Memory B cell (primary cell): ENCODE results near the gene MGAT3.
A peak's percentile ranks its signal among the peaks of the same experiment; 100 is the strongest.

Experiments
- ATAC-seq: fragments of 150-1000 bp; cut with Tn5 transposase; 2 replicates; pipeline ENCODE4 v1.10.0; 2021; ENCODE audit warnings: low read depth, mild to moderate bottlenecking, moderate library complexity
- DNase-seq, 2 donors: peaks; one replicate each; pipeline ENCODE4 v3.0.0; 2022; ENCODE audit warnings: low spot score in 2 of 2
- H3K27ac Mint-ChIP-seq: one replicate; pipeline ENCODE4 v1.8.0; 2022; ENCODE audit warnings: mild to moderate bottlenecking, moderate library complexity, mixed read lengths
- H3K27me3 Mint-ChIP-seq: one replicate; pipeline ENCODE4 v1.8.0; 2022; ENCODE audit warnings: mixed read lengths
- H3K36me3 Mint-ChIP-seq: one replicate; pipeline ENCODE4 v1.8.0; 2022; ENCODE audit warnings: mild to moderate bottlenecking, mixed read lengths
- H3K4me1 Mint-ChIP-seq: one replicate; pipeline ENCODE4 v1.8.0; 2022; ENCODE audit warnings: mixed read lengths
- H3K4me3 Mint-ChIP-seq: one replicate; pipeline ENCODE4 v1.8.0; 2022; ENCODE audit warnings: mild to moderate bottlenecking, moderate library complexity, mixed read lengths
- H3K9me3 Mint-ChIP-seq: one replicate; pipeline ENCODE4 v1.8.0; 2022; ENCODE audit warnings: mixed read lengths

The MGAT3 gene

GRCh38 chr22:39467390-39467895 lies 10.6 kb downstream of the MGAT3 start:
- Mint-ChIP-seq H3K27ac (peak overlapping the region; percentile 72), H3K27me3 (no peaks in the 10 kb centered on the region), H3K9me3 (no peaks in the 10 kb centered on the region), H3K36me3 (no peaks in the 10 kb centered on the region), H3K4me3 (peak overlapping the region; percentile 72), H3K4me1 (peaks cover 71% of the 10 kb centered on the region)
- peak; percentile 4 for ATAC-seq
- DNase-seq, result no peak

GRCh38 chr22:39468487-39469325 lies 11.9 kb downstream of the MGAT3 start:
- Mint-ChIP-seq H3K9me3 (no peaks in the 10 kb centered on the region), H3K27ac (peak overlapping the region; percentile 69), H3K27me3 (no peaks in the 10 kb centered on the region), H3K36me3 (no peaks in the 10 kb centered on the region), H3K4me3 (peak overlapping the region; percentile 63), H3K4me1 (peaks cover 72% of the 10 kb centered on the region)
- ATAC-seq (no peak), DNase-seq (no peak)

DNA sequence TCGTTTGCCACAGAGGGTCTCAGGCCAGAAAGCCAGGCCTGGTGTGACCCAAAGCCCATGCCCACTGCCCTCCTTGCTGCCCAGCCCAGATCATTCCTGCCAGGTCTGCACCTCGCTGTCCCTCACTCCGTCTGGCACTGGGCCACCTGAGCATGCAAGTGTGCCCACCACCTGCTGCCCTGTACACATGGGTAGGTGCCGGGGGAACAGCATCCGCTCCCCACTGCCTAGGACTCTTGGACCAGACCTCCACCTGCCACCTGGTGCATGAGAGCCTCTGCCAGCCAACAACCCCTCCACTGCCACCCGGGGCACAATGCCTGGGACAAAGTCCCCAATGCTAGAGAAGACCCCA lies 12.5 kb downstream of the MGAT3 start:
- Mint-ChIP-seq H3K9me3 (no peaks in the 10 kb centered on the region), H3K4me1 (peaks cover 67% of the 10 kb centered on the region), H3K27me3 (no peaks in the 10 kb centered on the region), H3K4me3 (no peak overlapping the region), H3K27ac (no peak overlapping the region), H3K36me3 (no peaks in the 10 kb centered on the region)
- ATAC-seq (no peak), DNase-seq (no peak)

DNA sequence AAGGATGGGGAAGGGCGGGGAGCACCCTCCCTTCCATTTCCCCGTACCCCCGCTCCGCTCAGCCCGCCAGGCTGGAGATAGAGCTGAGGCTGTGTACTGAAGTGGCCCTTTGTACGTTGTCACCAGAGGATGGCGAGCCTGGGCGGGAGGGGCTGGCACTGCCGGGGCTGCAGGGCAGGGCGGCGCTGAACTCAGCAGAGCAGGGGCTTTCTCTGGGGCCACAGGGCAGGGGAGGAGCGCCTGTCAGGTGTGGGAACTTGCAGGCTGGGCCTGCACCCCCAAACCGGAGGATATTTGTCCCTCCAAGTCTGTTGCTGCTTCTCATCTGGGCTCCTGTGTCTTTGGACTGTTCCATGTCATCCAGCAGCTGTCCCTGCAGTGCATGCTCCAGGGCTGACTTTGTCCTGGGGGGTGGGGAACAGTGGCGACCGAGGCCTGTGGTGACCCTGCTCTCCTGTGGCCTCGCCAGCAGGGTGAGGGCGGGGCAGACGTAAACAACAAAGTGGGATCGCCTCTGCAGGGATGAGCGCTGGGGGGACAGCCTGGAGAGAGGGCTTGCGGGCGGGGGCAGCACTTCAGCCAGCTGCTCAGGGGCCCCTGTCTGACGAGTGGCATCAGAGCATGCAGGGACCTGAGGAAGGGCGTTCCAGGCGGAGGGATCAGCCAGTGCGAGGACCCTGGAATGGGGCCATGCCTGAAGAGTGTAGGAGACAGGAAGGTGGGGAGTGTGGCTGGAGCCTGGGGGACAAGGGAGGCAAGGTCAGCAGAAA lies 13.1 kb downstream of the MGAT3 start:
- Mint-ChIP-seq H3K4me1 (peaks cover 64% of the 10 kb centered on the region), H3K27ac (peak overlapping the region; percentile 69), H3K36me3 (no peaks in the 10 kb centered on the region), H3K9me3 (no peaks in the 10 kb centered on the region), H3K27me3 (no peaks in the 10 kb centered on the region), H3K4me3 (peak overlapping the region; percentile 5)
- no peak for DNase-seq
- ATAC-seq, result no peak

DNA sequence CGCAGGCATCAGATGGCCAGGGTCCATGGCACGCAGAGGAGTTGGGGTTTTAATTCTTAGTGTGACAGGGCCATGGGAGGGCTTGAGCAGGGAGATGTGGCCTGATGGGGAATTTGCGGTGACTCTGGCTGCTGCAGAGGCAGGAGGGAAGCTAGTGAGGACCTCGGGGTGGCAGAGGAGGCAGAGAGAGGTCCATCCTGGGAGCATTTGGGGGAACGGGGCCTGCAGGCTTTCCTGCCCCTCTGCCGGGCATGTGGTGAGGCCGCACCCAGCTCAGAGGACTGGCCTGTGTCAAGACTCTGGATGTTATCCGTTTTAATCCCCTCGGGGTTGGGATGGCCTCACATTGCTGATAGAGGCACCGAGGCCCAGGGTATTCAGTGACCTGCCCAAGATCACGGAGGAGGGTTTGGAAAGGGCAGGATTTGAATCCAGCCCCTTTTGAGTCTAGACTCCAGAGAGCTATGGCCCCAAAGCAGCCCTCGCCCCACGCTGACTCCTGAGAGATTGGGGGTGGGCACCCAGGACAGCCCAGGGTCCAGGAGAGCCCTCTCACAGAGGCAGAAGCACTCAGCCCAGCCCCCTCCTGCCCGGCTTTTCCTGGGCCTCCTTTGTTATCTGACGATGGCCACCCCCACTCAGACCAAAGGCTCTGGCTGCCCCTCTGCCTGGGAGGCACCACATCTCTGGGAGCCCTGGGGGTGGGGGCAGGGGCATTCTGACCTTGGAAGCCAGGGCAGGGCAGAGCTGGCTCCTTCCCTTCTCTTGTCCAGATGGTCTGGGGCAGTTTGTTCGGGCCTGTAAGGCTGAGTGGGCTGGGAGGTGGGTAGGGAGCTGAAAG lies 13.9 kb downstream of the MGAT3 start:
- no peaks in the 10 kb centered on the region for H3K9me3 Mint-ChIP-seq
- peak overlapping the region; percentile 88 for H3K27ac Mint-ChIP-seq
- H3K36me3 Mint-ChIP-seq, result no peaks in the 10 kb centered on the region
- ATAC-seq (no peak), DNase-seq (no peak)
- no peaks in the 10 kb centered on the region for H3K27me3 Mint-ChIP-seq
- peaks cover 57% of the 10 kb centered on the region for H3K4me1 Mint-ChIP-seq
- H3K4me3 Mint-ChIP-seq, result peak overlapping the region; percentile 5

DNA sequence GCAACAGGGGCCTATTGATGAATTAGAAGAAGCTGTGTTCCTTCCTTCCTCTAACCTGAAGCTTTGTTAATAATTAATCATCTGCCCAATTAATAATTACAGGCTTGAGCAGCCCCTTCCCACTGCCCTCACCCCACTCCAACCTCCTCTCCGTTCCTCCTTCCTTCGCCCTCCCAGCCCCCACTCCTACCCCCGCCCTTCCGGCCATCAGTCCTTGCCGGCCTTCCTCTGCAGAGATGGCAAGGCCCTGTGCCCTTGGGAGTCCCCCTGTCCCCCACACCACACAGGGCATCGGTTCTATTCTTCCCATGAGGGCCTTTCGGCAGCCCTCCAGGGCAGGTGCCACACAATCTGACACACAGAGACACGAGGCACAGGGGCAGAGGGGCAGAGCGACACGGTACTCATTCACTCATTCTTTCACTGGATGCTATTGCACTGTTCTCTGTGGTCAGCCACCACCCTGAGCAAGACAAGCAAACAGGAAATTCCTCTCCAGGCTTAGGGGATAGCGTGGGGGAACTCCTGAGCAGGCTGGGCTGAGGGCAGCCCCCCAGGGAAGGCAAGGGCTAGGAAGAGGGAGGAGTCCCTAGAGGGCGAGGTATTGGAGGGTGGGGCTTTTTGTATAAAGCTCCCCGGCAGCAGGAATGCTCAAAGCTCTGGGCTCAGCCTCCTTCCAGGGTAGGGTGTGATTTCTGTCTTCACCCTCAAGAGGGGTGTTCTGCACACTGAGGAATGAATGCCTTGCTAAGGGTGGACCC lies 14.7 kb downstream of the MGAT3 start:
- Mint-ChIP-seq H3K27me3 (no peaks in the 10 kb centered on the region), H3K9me3 (no peaks in the 10 kb centered on the region), H3K36me3 (no peaks in the 10 kb centered on the region), H3K4me3 (peak overlapping the region; percentile 83), H3K4me1 (peaks cover 52% of the 10 kb centered on the region), H3K27ac (peak overlapping the region; percentile 88)
- DNase-seq (no peak), ATAC-seq (peak; percentile 50)

GRCh38 chr22:39472570-39473556 lies 16.1 kb downstream of the MGAT3 start:
- H3K4me3 Mint-ChIP-seq, result peak overlapping the region; percentile 63

GRCh38 chr22:39473851-39474250 lies 17.0 kb downstream of the MGAT3 start:
- H3K27me3 Mint-ChIP-seq, result no peaks in the 10 kb centered on the region
- no peak for ATAC-seq
- no peak overlapping the region for H3K27ac Mint-ChIP-seq

More at GRCh38 chr22:39472570-39473556, 16.1 kb downstream of the MGAT3 start:
- peaks cover 39% of the 10 kb centered on the region for H3K4me1 Mint-ChIP-seq
- H3K27ac Mint-ChIP-seq, result peak overlapping the region; percentile 83
- H3K27me3 Mint-ChIP-seq, result no peaks in the 10 kb centered on the region
- H3K36me3 Mint-ChIP-seq, result peaks cover 2% of the 10 kb centered on the region
- DNase-seq, result peak in 1 of 2 donors; percentile 35
- ATAC-seq, result peak; percentile 87
- H3K9me3 Mint-ChIP-seq, result no peaks in the 10 kb centered on the region

GRCh38 chr22:39474351-39475111 lies 17.7 kb downstream of the MGAT3 start:
- peaks cover 29% of the 10 kb centered on the region for H3K4me1 Mint-ChIP-seq
- peaks cover 5% of the 10 kb centered on the region for H3K36me3 Mint-ChIP-seq
- ATAC-seq (no peak), DNase-seq (no peak)
- no peaks in the 10 kb centered on the region for H3K9me3 Mint-ChIP-seq
- no peaks in the 10 kb centered on the region for H3K27me3 Mint-ChIP-seq
- no peak overlapping the region for H3K4me3 Mint-ChIP-seq
- no peak overlapping the region for H3K27ac Mint-ChIP-seq

More at GRCh38 chr22:39473851-39474250, 17.0 kb downstream of the MGAT3 start:
- H3K36me3 Mint-ChIP-seq, result peaks cover 4% of the 10 kb centered on the region
- H3K9me3 Mint-ChIP-seq, result no peaks in the 10 kb centered on the region
- H3K4me3 Mint-ChIP-seq, result no peak overlapping the region
- DNase-seq, result no peak
- H3K4me1 Mint-ChIP-seq, result peaks cover 31% of the 10 kb centered on the region

- peaks cover 28% of the 10 kb centered on the region for H3K4me1 Mint-ChIP-seq
- H3K27ac Mint-ChIP-seq, result no peak overlapping the region
Measured at GRCh38 chr22:39475337-39475736, 18.5 kb downstream of the MGAT3 start.

GRCh38 chr22:39475902-39476301 lies 19.1 kb downstream of the MGAT3 start:
- peaks cover 24% of the 10 kb centered on the region for H3K4me1 Mint-ChIP-seq
- no peak overlapping the region for H3K27ac Mint-ChIP-seq
- DNase-seq (no peak), ATAC-seq (no peak)
- H3K9me3 Mint-ChIP-seq, result no peaks in the 10 kb centered on the region
- no peak overlapping the region for H3K4me3 Mint-ChIP-seq
- H3K27me3 Mint-ChIP-seq, result no peaks in the 10 kb centered on the region
- H3K36me3 Mint-ChIP-seq, result peaks cover 6% of the 10 kb centered on the region

More at GRCh38 chr22:39475337-39475736, 18.5 kb downstream of the MGAT3 start:
- ATAC-seq (no peak), DNase-seq (no peak)
- H3K27me3 Mint-ChIP-seq, result no peaks in the 10 kb centered on the region
- peaks cover 6% of the 10 kb centered on the region for H3K36me3 Mint-ChIP-seq
- no peak overlapping the region for H3K4me3 Mint-ChIP-seq
- H3K9me3 Mint-ChIP-seq, result no peaks in the 10 kb centered on the region

DNA sequence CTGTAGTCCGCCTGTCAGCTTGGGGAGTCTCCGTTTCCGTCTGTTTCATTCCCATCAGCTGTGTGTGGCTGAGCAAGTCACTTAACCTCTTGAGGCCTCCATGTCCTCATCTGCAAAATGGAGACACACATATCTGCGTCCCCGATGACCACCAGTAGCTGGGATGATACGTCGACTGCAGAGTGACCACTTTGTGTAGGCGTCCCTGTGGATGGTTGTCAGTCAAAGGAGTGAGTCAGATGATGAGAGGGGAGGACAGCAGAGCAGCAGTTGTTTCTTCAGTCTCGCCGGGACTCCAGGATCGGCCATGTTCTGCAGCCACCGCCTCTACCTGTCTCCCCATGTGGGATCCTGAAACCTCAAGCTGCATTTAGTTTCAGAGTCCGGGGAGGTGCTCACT lies 19.9 kb downstream of the MGAT3 start:
- no peaks in the 10 kb centered on the region for H3K27me3 Mint-ChIP-seq
- peaks cover 8% of the 10 kb centered on the region for H3K36me3 Mint-ChIP-seq
- peaks cover 22% of the 10 kb centered on the region for H3K4me1 Mint-ChIP-seq
- H3K9me3 Mint-ChIP-seq, result no peaks in the 10 kb centered on the region
- DNase-seq, result no peak
- no peak overlapping the region for H3K27ac Mint-ChIP-seq
- ATAC-seq, result no peak
- no peak overlapping the region for H3K4me3 Mint-ChIP-seq
